ENCODE data around the gene KRTAP4-2.
"Not testable (repeated sequence)": the region's sequence is repeated elsewhere in the genome, so short reads cannot be mapped to it uniquely, and the experiment has no call there.

DNA sequence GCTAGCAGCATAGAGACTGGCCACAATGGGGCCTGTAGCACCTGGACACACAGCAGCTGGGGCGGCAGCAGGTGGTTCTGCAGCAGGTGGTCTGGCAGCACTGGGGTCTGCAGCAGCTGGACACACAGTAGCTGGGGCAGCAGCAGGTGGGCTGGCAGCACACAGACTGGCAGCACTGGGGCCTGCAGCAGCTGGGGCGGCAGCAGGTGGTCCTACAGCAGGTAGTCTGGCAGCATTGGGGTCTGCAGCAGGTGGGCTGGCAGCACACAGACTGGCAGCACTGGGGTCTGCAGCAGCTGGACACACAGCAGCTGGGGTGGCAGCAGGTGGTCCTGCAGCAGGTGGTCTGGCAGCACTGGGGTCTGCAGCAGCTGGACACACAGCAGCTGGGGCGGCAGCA, 17.8 kb downstream of the KRTAP4-2 start:
- TF ChIP-seq, protein P1, sequence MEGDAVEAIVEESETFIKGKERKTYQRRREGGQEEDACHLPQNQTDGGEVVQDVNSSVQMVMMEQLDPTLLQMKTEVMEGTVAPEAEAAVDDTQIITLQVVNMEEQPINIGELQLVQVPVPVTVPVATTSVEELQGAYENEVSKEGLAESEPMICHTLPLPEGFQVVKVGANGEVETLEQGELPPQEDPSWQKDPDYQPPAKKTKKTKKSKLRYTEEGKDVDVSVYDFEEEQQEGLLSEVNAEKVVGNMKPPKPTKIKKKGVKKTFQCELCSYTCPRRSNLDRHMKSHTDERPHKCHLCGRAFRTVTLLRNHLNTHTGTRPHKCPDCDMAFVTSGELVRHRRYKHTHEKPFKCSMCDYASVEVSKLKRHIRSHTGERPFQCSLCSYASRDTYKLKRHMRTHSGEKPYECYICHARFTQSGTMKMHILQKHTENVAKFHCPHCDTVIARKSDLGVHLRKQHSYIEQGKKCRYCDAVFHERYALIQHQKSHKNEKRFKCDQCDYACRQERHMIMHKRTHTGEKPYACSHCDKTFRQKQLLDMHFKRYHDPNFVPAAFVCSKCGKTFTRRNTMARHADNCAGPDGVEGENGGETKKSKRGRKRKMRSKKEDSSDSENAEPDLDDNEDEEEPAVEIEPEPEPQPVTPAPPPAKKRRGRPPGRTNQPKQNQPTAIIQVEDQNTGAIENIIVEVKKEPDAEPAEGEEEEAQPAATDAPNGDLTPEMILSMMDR (IDR thresholded peaks at IDR 0.05; ENCODE audit: insufficient read depth, low read length, poor library complexity, severe bottlenecking) = not testable (repeated sequence)
- TF ChIP-seq EZH2phosphoT487 (conservative IDR thresholded peaks at IDR 0.05; ENCODE audit: low read length) = not testable (repeated sequence)
